GM19468 (cell line): Measurements from ENCODE around the gene TRIM2.

Experiments
- ATAC-seq: cut with Tn5 transposase; IDR thresholded peaks from one replicate; pipeline ENCODE4 v1.9.1; 2021; ENCODE audit warnings: mild to moderate bottlenecking, moderate library complexity, moderate number of reproducible peaks; ENCODE audit not compliant: unreplicated experiment; ENCODE audit errors: extremely low read depth

TRIM2 gene

DNA sequence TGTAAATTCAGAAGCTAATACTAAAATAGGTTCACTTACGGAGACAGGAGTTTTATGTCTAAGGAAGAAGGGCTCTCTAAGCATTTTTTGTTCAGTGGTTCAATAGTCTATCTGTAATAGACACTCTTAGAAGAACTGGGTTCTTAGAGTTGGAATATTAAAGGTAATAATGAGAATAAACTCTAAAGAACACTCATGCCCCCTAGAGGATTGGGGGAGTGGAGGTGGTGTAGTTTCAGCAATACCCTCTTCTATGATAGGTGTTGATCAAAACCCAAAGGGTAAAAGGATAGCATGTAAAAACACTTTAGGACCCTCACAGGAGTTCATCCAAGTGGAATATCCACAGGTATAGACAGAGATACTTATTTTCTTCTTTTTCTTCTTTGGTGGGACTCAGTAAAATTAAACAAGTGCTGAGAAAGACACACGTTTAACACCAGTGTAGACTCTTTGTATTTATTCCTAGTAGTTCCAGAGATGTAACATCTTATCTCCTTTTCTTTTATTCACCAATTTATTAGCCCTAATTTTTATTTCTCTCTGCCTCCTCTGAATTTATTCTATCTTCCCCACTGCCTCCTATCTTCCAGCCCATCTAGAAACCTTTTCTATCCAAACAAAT lies 114.6 kb downstream of the TRIM2 start:
- no peak for ATAC-seq

DNA sequence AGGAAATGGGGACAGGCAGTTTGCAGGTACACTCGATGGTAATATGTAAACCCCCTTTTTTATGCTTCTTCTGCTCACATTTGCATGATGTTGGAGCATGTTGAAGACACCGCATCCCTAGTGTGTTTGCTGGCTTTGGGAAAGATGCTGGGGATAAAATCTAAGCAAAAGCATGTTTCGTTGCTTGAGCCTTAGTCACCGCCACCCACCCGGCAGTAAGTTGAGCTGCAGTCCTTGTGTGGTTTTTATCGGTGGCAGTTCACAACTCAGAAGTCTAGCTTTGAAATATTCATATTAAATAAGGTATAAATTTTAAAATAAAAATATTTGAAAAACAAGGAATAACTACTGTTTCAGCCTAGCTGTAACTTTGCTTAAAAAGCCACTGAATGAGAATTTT lies 118.5 kb downstream of the TRIM2 start:
- no peak for ATAC-seq

DNA sequence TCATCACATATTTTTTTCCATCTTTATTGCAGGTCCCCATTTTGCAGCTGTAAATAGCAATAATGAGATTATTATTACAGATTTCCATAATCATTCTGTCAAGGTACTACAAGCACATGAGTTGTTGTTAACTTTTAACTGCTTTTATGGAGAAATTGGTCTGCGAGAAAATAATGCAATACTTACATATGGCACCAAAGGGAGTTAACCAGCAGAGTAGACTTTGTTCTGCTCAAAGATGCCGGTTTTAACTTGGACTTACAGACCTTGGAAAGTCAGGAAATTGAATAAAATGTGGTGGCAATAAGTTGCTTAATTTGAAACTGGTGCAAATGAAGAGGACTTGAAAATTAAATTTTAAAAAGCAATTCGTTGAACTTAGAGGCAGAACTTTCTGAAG lies 119.8 kb downstream of the TRIM2 start:
- ATAC-seq: no peak

DNA sequence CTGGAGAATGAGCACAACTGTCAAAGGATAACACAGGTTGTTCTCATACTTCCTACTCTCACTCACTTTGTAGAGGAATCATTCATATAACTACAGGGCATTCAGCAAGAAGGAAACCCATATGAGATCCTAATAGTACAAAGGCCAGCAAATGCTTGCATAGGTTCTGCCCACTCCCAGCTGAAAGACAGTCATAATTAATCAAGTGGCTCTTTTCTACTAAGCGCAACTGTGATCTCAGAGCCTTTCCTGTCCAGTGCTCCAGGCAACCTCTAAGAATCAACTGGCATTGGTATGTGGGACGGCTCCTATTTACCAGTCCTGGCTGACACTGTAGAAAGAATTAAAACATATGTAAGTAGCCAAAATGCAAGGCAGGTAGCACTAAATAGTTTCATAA lies 121.3 kb downstream of the TRIM2 start:
- ATAC-seq: no peak

DNA sequence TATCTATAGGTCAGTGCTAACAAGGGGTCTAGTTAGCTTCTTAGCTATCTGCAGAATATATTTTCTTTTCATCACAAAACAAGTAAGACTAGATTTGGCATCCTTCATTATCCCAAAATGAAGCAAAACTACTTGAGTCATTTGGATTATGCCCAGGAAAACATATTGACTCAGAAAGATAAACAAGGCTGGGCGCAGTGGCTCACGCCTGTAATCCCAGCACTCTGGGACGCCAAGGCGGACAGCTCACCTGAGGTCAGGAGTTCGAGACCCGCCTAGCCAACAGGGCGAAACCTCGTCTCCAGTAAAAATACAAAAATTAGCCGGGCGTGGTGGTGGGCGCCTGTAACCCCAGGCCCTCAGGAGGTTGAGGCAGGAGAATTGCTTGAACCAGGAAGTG lies 122.3 kb downstream of the TRIM2 start:
- no peak for ATAC-seq

DNA sequence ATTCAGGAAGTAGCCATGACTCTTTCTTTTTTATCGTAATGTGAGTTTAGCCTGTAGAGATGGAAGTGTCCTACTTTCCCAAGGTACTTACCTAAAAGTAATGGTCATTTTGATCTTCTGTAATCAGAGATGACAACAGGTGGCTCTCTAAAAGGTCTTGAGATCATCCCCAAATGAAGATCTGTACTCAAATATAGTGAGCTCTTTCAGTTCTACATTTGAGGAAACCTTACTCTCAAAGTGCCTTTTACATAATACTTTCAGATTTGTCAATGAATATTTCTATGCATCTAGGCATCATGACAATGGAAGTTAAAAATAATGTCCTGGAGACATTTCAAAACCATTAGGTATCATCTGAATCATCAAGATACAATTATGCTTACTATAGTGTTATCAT lies 123.0 kb downstream of the TRIM2 start:
- no peak for ATAC-seq

DNA sequence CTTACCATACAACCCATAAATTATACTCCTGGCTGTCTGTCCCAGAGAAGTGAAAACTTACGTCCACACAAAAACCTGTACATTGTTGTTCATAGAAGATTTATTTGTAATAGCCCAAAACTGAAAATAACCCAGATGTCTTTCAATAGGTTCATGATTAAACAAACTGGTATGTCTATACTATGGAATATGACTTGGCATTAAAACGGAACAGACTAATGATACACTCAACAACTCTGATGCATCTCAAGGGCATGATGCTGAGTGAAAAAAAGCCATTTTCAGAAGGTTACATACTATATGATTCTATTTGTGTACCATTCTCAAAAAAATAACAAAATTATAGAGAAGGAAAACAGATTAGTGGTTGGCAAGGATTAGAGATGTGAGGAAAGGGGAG lies 128.7 kb downstream of the TRIM2 start:
- ATAC-seq: no peak

DNA sequence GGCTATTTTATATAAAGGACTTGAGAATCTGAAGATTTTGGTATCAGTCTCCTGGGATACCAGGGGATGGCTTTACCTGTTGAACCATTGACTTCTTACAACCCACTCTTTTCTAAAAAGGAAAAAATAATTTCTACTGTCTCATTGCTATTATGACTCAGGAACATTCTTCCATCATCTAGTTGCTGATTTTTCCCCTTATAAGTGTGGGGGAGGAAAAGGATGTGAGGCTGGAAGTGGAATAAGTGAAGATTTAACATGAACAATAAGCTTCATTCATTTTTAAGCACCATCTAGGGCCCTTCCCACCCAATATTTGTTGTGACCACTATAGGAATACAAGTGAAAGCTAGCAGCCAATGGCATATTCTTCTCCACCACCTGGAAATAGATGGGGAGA lies 129.6 kb downstream of the TRIM2 start:
- no peak for ATAC-seq

DNA sequence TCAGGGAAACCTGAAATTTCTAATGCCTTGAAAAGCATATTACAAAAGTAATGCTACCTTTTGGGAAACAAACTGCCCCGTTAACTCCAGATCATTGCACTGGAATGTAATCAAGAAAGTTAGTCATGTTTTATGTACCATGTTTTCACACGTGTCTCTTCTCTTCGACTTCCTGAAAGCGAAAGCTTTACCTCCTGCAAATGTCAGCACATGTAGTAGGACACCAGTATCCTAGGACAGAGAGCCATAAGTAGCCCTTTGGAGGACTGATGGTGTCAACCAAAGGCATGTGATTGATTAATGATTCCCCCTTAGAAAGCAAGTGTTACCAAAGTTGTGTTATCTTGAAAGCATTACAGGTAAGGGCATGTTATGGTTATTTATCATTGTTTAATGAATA lies 131.4 kb downstream of the TRIM2 start:
- no peak for ATAC-seq

DNA sequence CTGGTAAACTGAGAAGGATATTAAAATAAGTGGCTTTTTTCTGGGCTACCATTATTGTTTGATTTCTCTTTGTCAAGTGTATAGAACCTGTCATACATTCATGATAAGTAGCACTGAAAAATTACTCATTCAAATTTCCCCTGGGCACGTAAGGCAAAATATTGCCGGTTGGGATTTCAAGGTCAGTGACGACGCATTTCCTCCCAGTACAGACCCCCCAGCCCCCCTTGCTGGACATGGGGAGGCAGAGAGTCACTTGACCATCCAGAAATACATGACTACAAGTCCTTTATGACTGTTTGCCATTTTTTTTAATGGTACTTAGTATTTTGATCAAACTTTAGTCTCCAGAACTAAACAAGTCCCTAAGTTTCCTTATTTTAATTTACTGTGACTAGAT lies 133.4 kb downstream of the TRIM2 start:
- ATAC-seq: no peak

DNA sequence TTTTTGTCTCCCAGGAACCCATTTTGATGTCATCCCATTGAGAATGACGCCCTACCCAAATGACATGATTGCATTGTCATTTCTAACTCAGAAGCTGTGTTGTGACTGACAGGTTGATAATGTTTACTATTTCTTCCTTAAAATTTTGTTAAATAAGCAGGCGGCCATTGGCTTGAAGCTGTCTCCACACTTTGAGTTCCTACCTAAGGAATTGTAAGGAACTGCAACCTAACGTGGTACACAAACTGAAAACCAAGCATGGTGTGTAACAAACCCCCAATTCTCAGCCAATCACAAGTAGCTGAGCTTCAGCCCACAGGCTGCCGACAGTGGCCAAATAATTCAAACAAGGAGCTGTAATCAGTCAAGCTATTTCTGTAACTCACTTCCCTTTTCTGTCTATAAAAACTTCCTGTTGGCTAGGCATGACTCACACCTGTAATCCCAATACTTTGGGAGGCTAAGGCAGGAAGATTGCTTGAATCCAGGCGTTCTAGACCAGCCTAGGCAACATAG lies 137.4 kb downstream of the TRIM2 start:
- no peak for ATAC-seq

DNA sequence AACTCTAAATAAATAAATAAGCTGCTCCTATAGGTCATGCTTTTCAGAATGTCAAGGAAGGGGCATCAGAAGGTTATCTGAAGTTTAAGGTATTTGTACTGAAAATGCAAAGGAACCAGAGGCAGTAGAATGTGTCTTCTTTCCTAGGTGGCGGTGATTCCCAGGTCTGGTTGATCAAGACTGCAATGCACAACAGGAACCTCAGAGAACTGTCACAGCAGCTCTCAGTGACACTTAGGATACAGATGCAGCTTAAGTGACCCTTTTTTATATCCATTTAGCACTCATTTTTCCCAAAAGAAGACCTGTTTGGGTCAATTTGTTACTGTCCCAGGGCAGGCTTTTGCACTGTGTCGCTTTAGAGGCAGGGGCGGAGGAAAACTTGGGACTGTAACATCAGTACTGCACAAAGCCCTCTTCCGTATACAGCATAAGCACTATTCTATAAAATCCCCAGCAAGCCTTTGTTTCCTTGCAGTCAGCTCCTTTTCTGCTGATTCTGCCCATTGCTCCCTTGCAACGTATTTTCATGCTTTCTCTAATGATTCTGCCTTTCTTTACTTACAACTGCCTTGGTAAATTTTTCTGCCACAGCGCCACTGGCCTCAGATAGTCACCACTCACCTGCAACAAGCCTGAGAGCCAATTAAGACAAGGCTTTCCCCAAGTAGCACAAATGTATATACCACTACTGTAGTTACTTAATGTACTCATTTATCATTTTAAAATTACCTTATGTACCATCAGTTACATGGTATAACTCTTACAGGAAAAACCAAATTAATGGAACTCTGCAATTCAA lies 138.7 kb downstream of the TRIM2 start:
- ATAC-seq: no peak

DNA sequence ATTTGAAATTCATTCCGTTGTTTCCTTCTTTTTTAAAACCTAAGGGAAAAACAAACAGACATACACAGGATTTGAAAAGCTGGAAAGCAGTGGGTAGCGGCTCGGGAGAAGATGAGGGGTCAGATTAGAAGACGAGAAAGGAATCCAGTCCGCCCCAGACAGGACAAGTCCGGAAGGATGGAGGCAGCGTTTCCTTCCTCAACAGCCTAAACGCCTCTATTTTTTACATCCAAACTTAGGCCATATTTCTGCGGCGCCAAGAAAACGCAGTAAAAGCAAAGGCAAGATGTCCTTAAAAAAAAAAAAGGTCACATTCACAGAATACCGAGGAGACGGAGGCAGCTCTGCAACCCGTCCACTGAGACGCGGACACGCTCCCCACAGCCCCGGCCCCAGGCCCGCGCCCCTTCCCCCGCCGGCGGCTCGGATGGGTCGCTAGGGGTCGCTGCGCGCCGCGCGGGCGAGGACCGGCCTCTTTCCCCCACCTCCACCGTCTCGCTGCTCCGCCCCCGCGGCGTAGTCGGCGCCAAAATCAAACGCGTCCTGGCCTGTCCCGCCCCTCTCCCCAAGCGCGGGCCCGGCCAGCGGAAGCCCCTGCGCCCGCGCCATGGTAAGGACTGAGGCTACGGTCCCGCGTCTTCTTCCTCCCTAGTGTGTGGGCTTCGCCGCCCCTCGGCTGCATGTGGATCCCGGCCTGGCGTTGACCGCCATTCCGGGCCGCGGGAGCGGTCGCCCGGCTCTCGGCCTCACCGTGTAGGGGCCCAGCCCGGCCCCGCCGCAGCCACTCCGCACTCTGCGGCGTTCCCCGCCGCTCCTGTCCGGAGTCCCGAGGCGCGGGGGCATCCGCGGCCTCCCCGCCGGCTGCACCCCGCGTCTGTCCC lies 140.1 kb downstream of the TRIM2 start, which contains the start of gene MND1:
TSS of gene MND1 (plus strand) at position 558 of the 881 bp plus-strand sequence. CDS start at position 608, 50 bp downstream.
- ATAC-seq: peak; percentile 35

DNA sequence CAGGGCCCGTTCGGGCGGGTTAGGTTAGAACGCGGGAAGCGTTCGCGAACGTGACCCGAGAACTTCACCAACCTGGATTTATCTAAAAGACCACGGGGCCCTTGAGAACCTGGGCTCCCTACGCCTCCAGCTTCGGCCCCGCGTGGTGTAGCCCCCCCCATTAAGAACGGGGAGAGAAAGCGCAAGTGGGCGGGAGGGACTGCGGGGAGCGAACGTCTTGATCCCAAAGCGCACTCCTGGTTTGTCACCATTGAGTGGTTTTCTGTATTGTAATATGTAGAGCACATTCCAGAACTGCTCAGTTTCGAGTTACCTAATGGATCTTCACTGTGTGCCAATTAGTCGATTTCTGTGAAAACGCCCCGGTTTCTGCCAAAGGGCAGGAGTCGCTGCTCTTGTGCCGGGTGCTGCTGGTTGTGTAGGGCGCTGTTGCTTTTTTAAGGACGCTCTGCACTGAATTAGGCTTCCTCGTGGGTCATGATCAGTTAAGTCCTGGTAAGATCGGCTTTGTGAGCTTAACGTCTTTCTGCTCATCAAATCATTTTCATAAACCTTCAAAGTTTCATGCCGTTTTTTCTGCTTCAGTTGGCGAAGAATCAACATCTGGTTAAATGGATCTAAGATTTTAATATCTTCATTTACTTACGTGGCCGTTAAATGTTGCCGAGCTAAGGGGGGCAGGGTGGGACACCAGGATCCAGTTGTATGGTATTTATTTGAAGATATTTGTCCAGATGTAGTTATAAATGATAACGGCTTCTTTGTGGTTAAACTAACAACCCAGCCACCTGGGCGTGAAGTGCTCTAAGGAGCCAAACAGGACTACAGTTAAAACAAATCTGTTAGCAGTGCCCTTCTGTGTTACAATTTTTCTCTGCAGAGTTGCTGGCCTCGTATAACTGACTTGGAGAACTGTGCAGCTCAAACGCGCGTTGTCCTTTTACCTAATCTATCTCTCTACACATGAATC lies 141.1 kb downstream of the TRIM2 start:
- peak; percentile 12 for ATAC-seq

DNA sequence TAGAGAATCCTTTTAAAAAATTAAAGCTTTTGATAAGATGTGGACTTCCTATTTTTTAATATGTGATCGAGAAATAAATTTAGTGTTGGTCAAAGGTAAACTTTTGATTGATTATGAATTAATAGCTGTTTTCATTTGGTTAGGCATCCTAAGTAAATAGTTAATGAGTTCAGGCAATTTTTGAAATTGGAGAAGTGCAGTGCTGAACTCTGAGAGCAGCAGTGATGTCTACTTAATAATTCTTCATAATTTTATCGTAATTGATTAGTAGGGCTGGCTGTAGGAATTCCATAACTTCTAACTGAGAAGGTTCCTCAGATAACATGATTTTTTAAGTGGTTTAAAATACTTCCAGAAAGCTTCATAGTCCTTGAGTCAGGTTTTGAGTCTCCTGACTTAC lies 141.8 kb downstream of the TRIM2 start:
- no peak for ATAC-seq

DNA sequence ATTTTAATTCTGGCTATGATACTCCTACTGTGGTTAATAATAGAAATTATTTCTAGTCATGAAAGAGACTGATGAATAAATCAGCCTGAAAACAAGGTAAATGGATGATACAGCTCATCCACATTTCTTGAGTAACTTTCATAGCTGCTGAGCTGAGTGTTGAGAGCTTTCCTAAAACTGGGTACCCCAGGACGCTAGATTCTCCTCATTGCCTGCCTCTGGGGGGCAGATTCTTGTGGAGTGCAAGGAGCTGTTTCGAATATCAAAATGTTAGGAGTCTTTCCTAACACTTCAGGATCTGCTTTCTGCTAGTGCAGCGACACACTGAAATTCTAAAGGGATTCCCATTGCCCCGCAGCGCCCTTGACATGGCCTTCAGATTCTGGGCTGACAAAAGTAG lies 142.3 kb downstream of the TRIM2 start:
- no peak for ATAC-seq

DNA sequence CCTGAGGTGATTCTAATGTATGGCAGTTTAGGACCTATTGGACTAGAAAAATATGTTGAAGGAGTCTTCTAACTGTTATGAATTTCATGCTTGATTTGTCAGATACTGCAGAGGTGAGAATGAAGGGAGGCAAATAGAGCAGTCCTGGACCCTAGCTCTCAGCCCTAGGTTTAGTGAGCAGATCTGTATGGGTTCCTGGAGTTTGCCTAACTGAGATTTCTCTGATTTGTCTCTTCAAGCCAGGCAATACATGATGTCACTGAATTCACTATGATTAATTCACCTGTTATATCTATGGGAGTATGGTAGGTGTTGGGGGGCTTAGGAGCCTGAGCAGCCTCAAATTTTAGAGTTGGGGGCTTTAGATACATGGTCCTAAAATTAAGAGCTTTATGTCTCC lies 142.9 kb downstream of the TRIM2 start:
- no peak for ATAC-seq

DNA sequence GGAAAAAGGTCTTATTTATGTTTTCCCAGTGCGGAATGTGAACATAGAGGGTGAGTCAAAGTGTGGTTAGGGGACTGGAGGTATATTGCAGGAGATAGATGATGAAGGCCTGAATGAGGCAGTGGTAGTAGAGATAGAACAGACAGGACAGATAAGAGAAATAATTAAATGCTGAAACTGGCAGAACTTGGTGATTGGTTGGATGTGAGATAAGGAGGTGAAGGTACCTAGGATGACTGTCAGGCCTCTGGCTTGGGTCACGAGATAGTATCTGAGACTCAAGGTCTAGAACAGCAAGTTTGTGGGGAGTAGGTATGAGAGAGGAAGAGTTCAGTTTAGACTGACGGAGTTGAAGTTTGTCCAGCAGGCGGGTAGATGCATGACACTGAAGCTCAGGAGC lies 143.8 kb downstream of the TRIM2 start:
- no peak for ATAC-seq

DNA sequence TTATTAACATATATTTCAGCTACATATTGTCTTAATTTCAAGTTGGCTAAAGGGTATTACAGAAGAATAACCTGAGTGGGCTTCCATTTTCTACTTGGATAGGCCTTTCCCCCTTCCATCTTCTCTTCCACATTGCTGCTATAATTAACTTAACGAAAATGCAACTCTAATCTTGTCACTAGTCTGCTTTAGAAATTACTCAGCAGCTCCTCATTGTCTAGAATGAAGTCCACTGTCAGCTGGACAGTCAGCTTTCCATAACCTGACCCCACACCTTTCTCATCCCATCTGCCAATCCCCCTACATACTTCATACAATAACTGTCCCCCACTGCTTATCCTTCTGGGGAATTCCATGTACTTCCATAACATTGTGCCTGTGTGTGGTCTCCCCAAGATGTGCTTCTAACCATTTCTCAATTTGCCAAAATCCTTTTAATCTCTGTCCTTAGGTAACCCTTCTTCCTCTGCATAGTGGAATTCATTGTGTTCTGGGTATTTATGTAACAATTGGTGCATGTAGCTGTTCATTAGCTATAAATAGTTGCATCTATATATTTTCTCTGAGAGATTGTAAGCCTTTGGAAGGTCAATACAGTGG lies 145.1 kb downstream of the TRIM2 start:
- ATAC-seq: no peak
